MCF 10A (cell line): ENCODE measurements around the gene PACC1. TPM values are rescaled to one million over a fixed set of nuclear protein-coding genes. Genes with fewer than 3 reads are reported as not detected.

ENCODE experiments used
- BruUV-seq: library from RNA; stranded (reverse); fragments of 400-500 nt; replicated peaks from 2 replicates; lab custom pipeline; 2021; lab: Mats Ljungman, UMichigan
- CTCF ChIA-PET: fragments of 300-600 bp; sonication (Branson Sonifier 250); formaldehyde crosslinking; extraction: SDS; loops from one replicate; lab custom pipeline; 2021; ENCODE audit warnings: antibody characterized with exemption, inconsistent platforms; lab: Yijun Ruan, JAX
- POLR2A ChIA-PET: fragments of 300-600, 350-650 bp; sonication (Branson Sonifier 250); formaldehyde crosslinking; extraction: SDS; loops from one replicate; lab custom pipeline; 2020; ENCODE audit warnings: antibody characterized with exemption, inconsistent platforms; lab: Yijun Ruan, JAX
- DNase-seq: peaks from one replicate; pipeline ENCODE4 v3.0.0-alpha.2; 2018; ENCODE audit not compliant: unreplicated experiment
- H3K27ac Mint-ChIP-seq: one replicate; pipeline ENCODE4 v1.8.0; 2022; ENCODE audit warnings: mild to moderate bottlenecking, low read depth, mixed read lengths; ENCODE audit not compliant: unreplicated experiment
- H3K27me3 Mint-ChIP-seq: one replicate; pipeline ENCODE4 v1.8.0; 2022; ENCODE audit warnings: mixed read lengths; ENCODE audit not compliant: insufficient read depth, unreplicated experiment
- H3K36me3 Mint-ChIP-seq: one replicate; pipeline ENCODE4 v1.8.0; 2022; ENCODE audit warnings: mild to moderate bottlenecking, moderate library complexity, mixed read lengths; ENCODE audit not compliant: insufficient read depth, unreplicated experiment
- H3K4me1 Mint-ChIP-seq: one replicate; pipeline ENCODE4 v1.8.0; 2022; ENCODE audit warnings: mixed read lengths; ENCODE audit not compliant: insufficient read depth, unreplicated experiment
- H3K4me3 Mint-ChIP-seq: one replicate; pipeline ENCODE4 v1.8.0; 2022; ENCODE audit warnings: mild to moderate bottlenecking, moderate library complexity, mixed read lengths; ENCODE audit not compliant: unreplicated experiment
- H3K9me3 Mint-ChIP-seq: one replicate; pipeline ENCODE4 v1.8.0; 2022; ENCODE audit warnings: mixed read lengths; ENCODE audit not compliant: unreplicated experiment
- intact Hi-C: fragments of 100-400 bp; cut with micrococcal nuclease; formaldehyde crosslinking; loops from 2 replicates; pipeline ENCODE4 v1.14.1; 2022
- total RNA-seq: library from RNA; stranded (reverse); gene quantifications from 2 replicates; pipeline ENCODE4 v1.2.3, GENCODE V29; 2022
- TF ChIP-seq, protein P1 (sequence below): fragments of 200-600 bp; IDR thresholded peaks from one replicate; pipeline ENCODE4 v1.8.0; 2022; ENCODE audit warnings: antibody characterized with exemption, mild to moderate bottlenecking; ENCODE audit not compliant: unreplicated experiment

PACC1 gene
- total RNA-seq, 1 experiment from 2014 or later = 23.3 TPM

DNA sequence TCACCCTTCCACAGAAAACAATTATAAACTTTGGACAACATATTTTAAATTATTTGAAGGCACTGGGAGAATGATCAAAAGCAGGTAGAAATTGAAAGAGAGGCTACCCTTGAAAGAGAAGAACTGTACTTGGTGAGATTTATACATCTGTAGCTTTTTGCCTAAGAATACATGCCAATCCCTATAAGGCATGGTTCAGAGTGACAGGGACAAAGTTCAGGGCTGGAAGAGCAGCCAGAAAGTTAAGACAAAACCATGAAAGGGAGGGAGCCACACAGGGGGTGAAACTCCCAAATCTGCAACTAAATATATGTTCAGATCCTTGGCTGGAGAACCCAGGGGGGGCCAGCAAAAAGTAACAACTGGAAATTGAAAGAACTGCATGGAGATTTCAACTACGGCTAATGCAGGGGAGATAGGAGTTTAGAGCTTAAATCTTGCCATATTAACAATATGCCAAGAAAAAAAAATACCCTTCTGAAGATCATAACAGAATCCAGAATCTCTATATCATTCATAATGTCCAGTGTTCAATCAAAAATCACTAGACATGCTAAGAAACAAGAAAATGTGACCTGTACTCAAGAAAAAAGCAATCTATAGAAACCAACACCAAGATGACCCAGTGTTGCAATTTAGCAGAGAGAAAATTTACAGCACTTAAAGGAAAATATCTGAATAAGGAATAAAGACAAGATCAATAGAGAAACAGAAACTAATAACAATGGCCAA is 25.5 kb downstream of the PACC1 start:
- H3K36me3 Mint-ChIP-seq = peaks cover 14% of the 10 kb centered on the region
- no TSS peak for BruUV-seq
- intact Hi-C loops = no loop called here
- DNase-seq = no peak
- TF ChIP-seq, protein P1, sequence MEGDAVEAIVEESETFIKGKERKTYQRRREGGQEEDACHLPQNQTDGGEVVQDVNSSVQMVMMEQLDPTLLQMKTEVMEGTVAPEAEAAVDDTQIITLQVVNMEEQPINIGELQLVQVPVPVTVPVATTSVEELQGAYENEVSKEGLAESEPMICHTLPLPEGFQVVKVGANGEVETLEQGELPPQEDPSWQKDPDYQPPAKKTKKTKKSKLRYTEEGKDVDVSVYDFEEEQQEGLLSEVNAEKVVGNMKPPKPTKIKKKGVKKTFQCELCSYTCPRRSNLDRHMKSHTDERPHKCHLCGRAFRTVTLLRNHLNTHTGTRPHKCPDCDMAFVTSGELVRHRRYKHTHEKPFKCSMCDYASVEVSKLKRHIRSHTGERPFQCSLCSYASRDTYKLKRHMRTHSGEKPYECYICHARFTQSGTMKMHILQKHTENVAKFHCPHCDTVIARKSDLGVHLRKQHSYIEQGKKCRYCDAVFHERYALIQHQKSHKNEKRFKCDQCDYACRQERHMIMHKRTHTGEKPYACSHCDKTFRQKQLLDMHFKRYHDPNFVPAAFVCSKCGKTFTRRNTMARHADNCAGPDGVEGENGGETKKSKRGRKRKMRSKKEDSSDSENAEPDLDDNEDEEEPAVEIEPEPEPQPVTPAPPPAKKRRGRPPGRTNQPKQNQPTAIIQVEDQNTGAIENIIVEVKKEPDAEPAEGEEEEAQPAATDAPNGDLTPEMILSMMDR = no peak
- H3K9me3 Mint-ChIP-seq = peaks cover 26% of the 10 kb centered on the region
- H3K4me1 Mint-ChIP-seq = no peaks in the 10 kb centered on the region
- POLR2A ChIA-PET = interaction anchor here (0.7 kb wide), 1 partner anchor 35 kb away, joined by 6 read pairs; no protein-coding TSS in a partner anchor
- no peak overlapping the region for H3K4me3 Mint-ChIP-seq
- CTCF ChIA-PET = interaction anchor here (0.6 to 1.3 kb wide), 7 partner anchors 20 to 329 kb away, joined by 3 to 7 read pairs (median 5); no protein-coding TSS in a partner anchor
- H3K27me3 Mint-ChIP-seq = no peaks in the 10 kb centered on the region
- no peak overlapping the region for H3K27ac Mint-ChIP-seq

DNA sequence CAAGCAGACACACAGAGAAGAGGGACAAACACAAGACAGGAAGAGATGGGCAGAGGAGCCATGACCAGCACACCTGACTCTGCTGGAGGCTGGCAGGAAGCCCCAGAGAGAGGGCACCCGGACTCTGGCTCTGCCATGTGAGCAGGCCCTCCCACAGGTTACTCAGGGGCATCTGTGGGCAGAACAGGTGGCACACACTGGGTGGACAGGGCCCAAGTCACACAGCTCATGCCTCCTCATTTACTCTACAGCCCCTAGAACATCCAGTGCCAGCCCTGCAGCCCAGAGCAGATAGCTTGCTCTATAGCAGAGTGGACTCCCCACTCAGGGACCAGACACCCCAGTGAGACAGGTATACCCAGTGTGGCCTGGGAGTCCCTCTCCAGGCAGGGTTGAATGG is 28.7 kb downstream of the PACC1 start:
- CTCF ChIA-PET = interaction anchor here (0.6 to 2.5 kb wide), 5 partner anchors 8 to 420 kb away, joined by 3 to 11 read pairs (median 3); no protein-coding TSS in a partner anchor

DNA sequence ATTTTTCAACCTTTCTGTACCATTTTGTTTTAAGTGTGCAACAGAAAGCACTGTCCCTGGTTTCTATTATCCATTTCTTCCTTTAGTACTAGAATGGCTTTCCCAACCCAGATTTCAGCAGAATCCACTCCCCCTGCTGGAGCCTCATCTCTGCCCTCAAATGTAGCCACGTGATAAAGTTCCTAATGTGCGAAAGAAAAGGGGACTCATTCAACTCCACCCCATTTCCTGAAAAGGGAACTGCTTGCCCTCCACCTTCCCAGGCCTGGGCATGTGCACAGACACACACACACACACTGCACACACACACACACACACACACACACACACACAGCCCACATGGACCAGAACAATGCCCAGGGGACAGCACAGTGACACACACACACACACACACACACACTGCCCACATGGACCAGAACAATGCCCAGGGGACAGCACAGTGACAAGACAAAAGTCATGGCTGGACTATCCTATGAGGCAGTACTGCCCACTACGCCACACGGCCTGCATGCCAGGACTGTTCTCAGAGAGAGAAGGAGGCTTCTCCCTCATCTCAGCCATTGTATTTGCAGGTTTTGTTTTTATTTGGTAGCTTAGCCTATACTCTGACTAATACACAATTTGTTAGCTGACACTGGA is 33.2 kb downstream of the PACC1 start:
- POLR2A ChIA-PET = no interaction called here
- no peaks in the 10 kb centered on the region for H3K9me3 Mint-ChIP-seq
- H3K4me3 Mint-ChIP-seq = no peak overlapping the region
- H3K36me3 Mint-ChIP-seq = peaks cover 12% of the 10 kb centered on the region
- DNase-seq = no peak
- no peaks in the 10 kb centered on the region for H3K27me3 Mint-ChIP-seq
- no peak overlapping the region for H3K27ac Mint-ChIP-seq
- no TSS peak for BruUV-seq
- TF ChIP-seq, protein P1 = no peak
- H3K4me1 Mint-ChIP-seq = no peaks in the 10 kb centered on the region
- intact Hi-C loops = no loop called here
- CTCF ChIA-PET = interaction anchor here (0.6 to 5.5 kb wide), 8 partner anchors 16 to 318 kb away, joined by 3 to 36 read pairs (median 6); no protein-coding TSS in a partner anchor

More for the DNA sequence above, 28.7 kb downstream of the PACC1 start:
- TF ChIP-seq, protein P1 = no peak
- H3K27me3 Mint-ChIP-seq = no peaks in the 10 kb centered on the region
- POLR2A ChIA-PET = interaction anchor here (0.6 kb wide), 1 partner anchor 1054 kb away, joined by 3 read pairs; no protein-coding TSS in a partner anchor
- no peak overlapping the region for H3K27ac Mint-ChIP-seq
- peaks cover 11% of the 10 kb centered on the region for H3K9me3 Mint-ChIP-seq
- no peak for DNase-seq
- H3K4me1 Mint-ChIP-seq = no peaks in the 10 kb centered on the region
- no TSS peak for BruUV-seq
- H3K4me3 Mint-ChIP-seq = no peak overlapping the region
- intact Hi-C loops = no loop called here
- H3K36me3 Mint-ChIP-seq = peaks cover 14% of the 10 kb centered on the region

DNA sequence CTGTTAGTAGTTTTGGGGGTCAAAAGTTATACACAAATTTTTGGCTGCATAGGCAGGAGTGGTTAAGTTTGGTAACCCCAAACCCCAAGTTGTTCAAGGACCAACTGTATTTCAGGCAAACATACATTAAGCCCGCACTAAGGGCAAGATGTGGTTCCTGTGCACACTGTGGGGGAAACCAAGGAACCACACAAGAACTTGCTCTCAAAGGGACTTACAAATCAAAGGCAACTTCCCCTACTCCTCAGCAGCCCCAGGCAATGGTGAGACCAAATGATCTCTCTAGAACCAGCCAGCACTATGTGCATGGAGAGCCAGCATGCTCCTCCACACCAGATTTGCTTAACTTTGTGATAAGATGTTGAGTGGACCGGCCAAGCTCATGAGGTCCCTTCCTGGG is 35.3 kb downstream of the PACC1 start:
- H3K4me1 Mint-ChIP-seq = no peaks in the 10 kb centered on the region
- DNase-seq = no peak
- H3K9me3 Mint-ChIP-seq = no peaks in the 10 kb centered on the region
- TF ChIP-seq, protein P1 = no peak
- intact Hi-C loops = no loop called here
- H3K36me3 Mint-ChIP-seq = peaks cover 13% of the 10 kb centered on the region
- no peak overlapping the region for H3K27ac Mint-ChIP-seq
- H3K4me3 Mint-ChIP-seq = no peak overlapping the region
- POLR2A ChIA-PET = no interaction called here
- CTCF ChIA-PET = interaction anchor here (1.1 to 7.1 kb wide), 5 partner anchors 8 to 308 kb away, joined by 3 to 76 read pairs (median 11); no protein-coding TSS in a partner anchor
- no TSS peak for BruUV-seq
- no peaks in the 10 kb centered on the region for H3K27me3 Mint-ChIP-seq
